ENCODE measurements around the gene ORM2. TPM values are rescaled to one million over a fixed set of nuclear protein-coding genes. Genes with fewer than 3 reads are reported as not detected.

The ORM2 gene
- total and polyA plus RNA-seq, 2 of the 8 experiments (the other 6 are each of a cell fraction or from before 2014, with no cell fraction given), result 1.3 TPM; not detected in 1

GRCh38 chr9:114357911-114358328 lies 28.3 kb downstream of the ORM2 start:
- no peak for DNase-seq (ENCODE audit: low read depth in 1 of 2, low spot score in 2 of 2)
- Histone ChIP-seq H2BK15ac (ENCODE audit: low read length) (no peak overlapping the region), H2BK5ac (ENCODE audit: low read depth, low read length) (no peak overlapping the region), H3K18ac (ENCODE audit: extremely low read depth, low read length) (no peak overlapping the region), H3K79me2 (ENCODE audit: control insufficient read depth in 1 of 2, insufficient read depth in 2 of 2, low read length in 2 of 2) (no peaks in the 10 kb centered on the region), H3K27ac (ENCODE audit: low read depth, low read length) (no peak overlapping the region), H3K27me3 (replicated peaks in 1 of 4; ENCODE audit: control insufficient read depth in 3 of 4, extremely low read depth in 1 of 4, insufficient read depth in 3 of 4, low read length in 3 of 4) (no peaks in the 10 kb centered on the region), H3K23ac (ENCODE audit: insufficient read length) (no peak overlapping the region), H2BK20ac (ENCODE audit: low read length) (no peak overlapping the region), H3K4me1 (replicated peaks in 1 of 4; ENCODE audit: control insufficient read depth in 3 of 4, insufficient read depth in 4 of 4, low read length in 3 of 4) (no peaks in the 10 kb centered on the region), H3K4ac (replicated peaks; ENCODE audit: insufficient read length, low read depth, low read length) (no peak overlapping the region), H3K9me3 (ENCODE audit: insufficient read depth in 2 of 2, low read depth in 1 of 2, low read length in 1 of 2) (no peaks in the 10 kb centered on the region), H4K20me1 (replicated peaks in 1 of 2; ENCODE audit: control insufficient read depth in 1 of 2, insufficient read depth in 2 of 2, low read length in 2 of 2) (peaks cover 0 to 5% of the 10 kb centered on the region in 2 experiments), H3K79me1 (ENCODE audit: low read depth, low read length) (no peaks in the 10 kb centered on the region), H2AFZ (ENCODE audit: low read length) (no peak overlapping the region), H2BK12ac (ENCODE audit: low read depth, low read length) (no peak overlapping the region), H3K36me3 (ENCODE audit: control insufficient read depth in 2 of 4, insufficient read depth in 4 of 4, low read length in 3 of 4) (peaks cover 13 to 67% (median 45%) of the 10 kb centered on the region in 4 experiments), H3K4me3 (ENCODE audit: extremely low read depth in 1 of 4, insufficient read depth in 2 of 4, low read depth in 3 of 4, low read length in 4 of 4) (no peak overlapping the region), H3K14ac (ENCODE audit: insufficient read length) (no peak overlapping the region), H3K9ac (replicated peaks in 1 of 4; ENCODE audit: extremely low read depth in 1 of 4, low read depth in 3 of 4, low read length in 3 of 4) (no peak overlapping the region), H3K4me2 (ENCODE audit: insufficient read depth in 1 of 2, low read depth in 2 of 2, low read length in 2 of 2) (no peak overlapping the region), H3K56ac (replicated peaks; ENCODE audit: insufficient read length, low read depth, low read length) (no peak overlapping the region), H4K8ac (ENCODE audit: extremely low read depth, insufficient read depth, low read length) (no peak overlapping the region), H3K23me2 (ENCODE audit: low read depth, low read length) (no peaks in the 10 kb centered on the region), H2BK120ac (replicated peaks; ENCODE audit: low read depth, low read length) (no peak overlapping the region), H2AK5ac (ENCODE audit: low read depth, low read length) (no peak overlapping the region), H4K5ac (ENCODE audit: insufficient read length, low read depth, low read length) (no peak overlapping the region), H4K91ac (replicated peaks; ENCODE audit: insufficient read length, low read length) (no peak overlapping the region)
- CTCF ChIA-PET (ENCODE audit: partially characterized antibody), result no interaction called here
- WGBS, 2 experiments (ENCODE audit: extremely low coverage in 1 of 2, insufficient coverage in 1 of 2, insufficient read length in 1 of 2, insufficient replicate concordance in 2 of 2, low coverage in 1 of 2, low lambda C conversion rate in 2 of 2, missing lambda C conversion rate in 1 of 2), result 77% methylated on average over 6 of the region's 9 CpGs; no CpG with 5 or more reads in 1 of the 2 experiments
- POLR2A ChIA-PET (ENCODE audit: partially characterized antibody), result interaction anchor here (1.1 kb wide), 1 partner anchor 30 kb away, joined by 3 read pairs; no protein-coding TSS in a partner anchor
- FAIRE-seq, result no peak
- TF ChIP-seq SAP30 (IDR thresholded peaks at IDR 0.05; ENCODE audit: insufficient read depth, insufficient replicate concordance, low read length) (no peak), BACH1 (IDR thresholded peaks at IDR 0.05; ENCODE audit: low read length) (no peak), TEAD4 (IDR thresholded peaks at IDR 0.05; ENCODE audit: low read depth, low read length) (no peak), RBBP5 (IDR thresholded peaks at IDR 0.05; ENCODE audit: borderline replicate concordance, low read depth, low read length) (no peak), RFX5 (IDR thresholded peaks at IDR 0.05; ENCODE audit: borderline replicate concordance, low read depth, low read length) (no peak), TCF12 (IDR thresholded peaks at IDR 0.05; ENCODE audit: low read depth, low read length) (no peak), ZNF274 (IDR thresholded peaks at IDR 0.05; ENCODE audit: borderline replicate concordance, extremely low read depth, low read length) (no peak), RXRA (IDR thresholded peaks at IDR 0.05; ENCODE audit: insufficient read depth, low read depth, low read length) (no peak), KDM1A (IDR thresholded peaks at IDR 0.05; ENCODE audit: borderline replicate concordance, low read length) (no peak), POLR2AphosphoS5 (IDR thresholded peaks at IDR 0.05; ENCODE audit: low read depth, low read length) (no peak), YY1 (IDR thresholded peaks at IDR 0.05; ENCODE audit: low read depth, low read length) (no peak), ASH2L (IDR thresholded peaks at IDR 0.05; ENCODE audit: low read length) (no peak), CBX5 (IDR thresholded peaks at IDR 0.05; ENCODE audit: low read depth, low read length) (no peak), GABPA (IDR thresholded peaks at IDR 0.05; ENCODE audit: borderline replicate concordance, insufficient read depth, low read length) (no peak), SUZ12 (IDR thresholded peaks at IDR 0.05; ENCODE audit: low read length) (no peak), KDM5A (IDR thresholded peaks at IDR 0.05; ENCODE audit: low read length) (no peak)
